Keratinocyte (primary cell): Measurements from ENCODE around the gene FAF2. TPM values are rescaled to one million over a fixed set of nuclear protein-coding genes. Genes with fewer than 3 reads are reported as not detected.

Experiments
- DNase-seq: peaks from one replicate; pipeline ENCODE4 v3.0.0-alpha.2; 2011; ENCODE audit warnings: low read depth, missing footprints, low spot score
- FAIRE-seq: peaks from 2 replicates; lab custom pipeline; 2011; peaks lifted over from hg19 to GRCh38; lab: Jason Lieb, UNC
- H2AFZ ChIP-seq: 2 replicates; pipeline ENCODE4 v1.6.0; 2012; ENCODE audit warnings: low read length, control low read depth, inconsistent platforms; ENCODE audit not compliant: control insufficient read depth
- H3K27ac ChIP-seq: 2 replicates; pipeline ENCODE4 v1.5.1; 2011; ENCODE audit warnings: low read length; ENCODE audit not compliant: control insufficient read depth, insufficient read depth
- H3K27me3 ChIP-seq: 3 replicates; pipeline ENCODE4 v1.6.0; 2011; ENCODE audit warnings: low read length; ENCODE audit not compliant: control insufficient read depth, insufficient read depth; ENCODE audit errors: extremely low read depth
- H3K36me3 ChIP-seq, 2 experiments: 2 replicates in 1 of 2; 3 replicates in 1 of 2; pipeline ENCODE4 v1.5.1; 2011; ENCODE audit warnings: low read length in 2 of 2, mild to moderate bottlenecking in 1 of 2; ENCODE audit not compliant: control insufficient read depth in 2 of 2, insufficient read depth in 2 of 2; ENCODE audit errors: extremely low read depth in 1 of 2
- H3K4me1 ChIP-seq: 3 replicates; pipeline ENCODE4 v1.5.1; 2011; ENCODE audit warnings: low read length; ENCODE audit not compliant: control insufficient read depth, insufficient read depth; ENCODE audit errors: extremely low read depth
- H3K4me2 ChIP-seq: 3 replicates; pipeline ENCODE4 v1.6.0; 2011; ENCODE audit warnings: low read depth, low read length; ENCODE audit not compliant: control insufficient read depth, insufficient read depth; ENCODE audit errors: extremely low read depth
- H3K4me3 ChIP-seq, 3 experiments: fragments of 200-600 bp in 1 of 3; sonication (generic) in 1 of 3; 2 replicates in 2 of 3; 3 replicates in 1 of 3; pipeline ENCODE4 v1.5.1; 2011 to 2016; ENCODE audit warnings: low read length in 3 of 3, mild to moderate bottlenecking in 3 of 3, control low read depth in 2 of 3, inconsistent platforms in 1 of 3, low read depth in 1 of 3, mixed read lengths in 1 of 3, mixed run types in 1 of 3, moderate library complexity in 1 of 3; ENCODE audit not compliant: control insufficient read depth in 2 of 3, insufficient read depth in 2 of 3; ENCODE audit errors: extremely low read depth in 1 of 3
- H3K79me2 ChIP-seq: 2 replicates; pipeline ENCODE4 v1.6.0; 2012; ENCODE audit warnings: low read length; ENCODE audit not compliant: control insufficient read depth, insufficient read depth
- H3K9ac ChIP-seq: 3 replicates; pipeline ENCODE4 v1.6.0; 2011; ENCODE audit warnings: low read length; ENCODE audit not compliant: control insufficient read depth, insufficient read depth; ENCODE audit errors: extremely low read depth
- H3K9me1 ChIP-seq: 3 replicates; pipeline ENCODE4 v1.6.0; 2011; ENCODE audit warnings: low read length; ENCODE audit not compliant: control insufficient read depth, insufficient read depth; ENCODE audit errors: extremely low read depth
- H3K9me3 ChIP-seq: 2 replicates; pipeline ENCODE4 v1.5.1; 2012; ENCODE audit warnings: low read depth, low read length; ENCODE audit not compliant: control insufficient read depth
- H4K20me1 ChIP-seq: 3 replicates; pipeline ENCODE4 v1.6.0; 2011; ENCODE audit warnings: low read length; ENCODE audit not compliant: control insufficient read depth, insufficient read depth; ENCODE audit errors: extremely low read depth
- CTCF ChIP-seq, 3 experiments: IDR thresholded peaks in 1 of 3; conservative IDR thresholded peaks in 1 of 3; optimal IDR thresholded peaks in 1 of 3; 2 replicates in 2 of 3; 3 replicates in 1 of 3; pipeline versions ENCODE3 to v1.5.1; 2011; ENCODE audit warnings: low read length in 3 of 3, mild to moderate bottlenecking in 3 of 3, moderate library complexity in 2 of 3, control low read depth in 1 of 3, inconsistent platforms in 1 of 3; ENCODE audit not compliant: insufficient read depth in 2 of 3; ENCODE audit errors: extremely low read depth in 1 of 3
- EZH2 ChIP-seq: IDR thresholded peaks from one replicate; pipeline ENCODE4 v1.6.1; 2012; ENCODE audit warnings: inconsistent platforms, mild to moderate bottlenecking, low read length, moderate library complexity
- dilution Hi-C: fragments of 300-500 bp; cut with MboI; formaldehyde crosslinking; loops from one replicate; pipeline ENCODE4 v1.7.0; 2020; ENCODE audit warnings: low sequenced_read_pairs; ENCODE audit not compliant: extremely low pct_ligation_motif_present
- polyA plus RNA-seq, 5 experiments: library from polyadenylated mRNA; depleted of rRNA in 3 of 5; stranded (reverse) in 3 of 5; stranded (forward) in 1 of 5; unstranded in 1 of 5; fragments of >200 nt; gene quantifications; 1 replicate in 1 of 5; 2 replicates in 3 of 5; 3 replicates in 1 of 5; pipeline versions ENCODE4 v1.2.1 to v1.2.3, GENCODE V29; 2011 to 2012; ENCODE audit warnings: missing spikeins in 2 of 5, low read depth in 1 of 5, low replicate concordance in 1 of 5

The FAF2 gene
- polyA plus RNA-seq, 1 donor (not counting 4 experiments of a cell fraction or from before 2014, with no cell fraction given) = 52.9 TPM

GRCh38 chr5:176534640-176535039 is 86.5 kb downstream of the FAF2 start:
- Histone ChIP-seq H3K27ac (peak overlapping the region; percentile 98), H3K9me3 (no peaks in the 10 kb centered on the region), H3K4me1 (peaks cover 37% of the 10 kb centered on the region), H3K4me3 (peak overlapping the region in 2 of 3 experiments; percentile 18 to 66), H3K9ac (peak overlapping the region; percentile 35), H3K27me3 (no peaks in the 10 kb centered on the region), H3K9me1 (peaks cover 4% of the 10 kb centered on the region), H3K79me2 (peaks cover 36% of the 10 kb centered on the region), H3K36me3 (peaks cover 2 to 19% of the 10 kb centered on the region in 2 experiments), H2AFZ (no peak overlapping the region), H3K4me2 (peak overlapping the region; percentile 94), H4K20me1 (no peaks in the 10 kb centered on the region)
- dilution Hi-C loops = no loop called here
- FAIRE-seq = peak; percentile 9
- TF ChIP-seq EZH2 = no peak
- no peak for TF ChIP-seq CTCF (optimal IDR thresholded peaks at IDR 0.05 in 1 of 3, IDR thresholded peaks at IDR 0.05 in 1 of 3, conservative IDR thresholded peaks at IDR 0.05 in 1 of 3; ENCODE audit: extremely low read depth in 1 of 3, insufficient read depth in 2 of 3, low read length in 3 of 3)
- no peak for DNase-seq

GRCh38 chr5:176535101-176535663 is 87.0 kb downstream of the FAF2 start:
- no peaks in the 10 kb centered on the region for H3K9me3 ChIP-seq
- H3K4me2 ChIP-seq = peak overlapping the region; percentile 94
- FAIRE-seq (no peak), DNase-seq (no peak)
- dilution Hi-C loops = no loop called here
- peak overlapping the region; percentile 66 to 95 (median 94) for H3K4me3 ChIP-seq
- TF ChIP-seq CTCF (optimal IDR thresholded peaks at IDR 0.05 in 1 of 3, IDR thresholded peaks at IDR 0.05 in 1 of 3, conservative IDR thresholded peaks at IDR 0.05 in 1 of 3; ENCODE audit: extremely low read depth in 1 of 3, insufficient read depth in 2 of 3, low read length in 3 of 3) = no peak
- no peak for TF ChIP-seq EZH2
- H3K27me3 ChIP-seq = no peaks in the 10 kb centered on the region
- peaks cover 0 to 17% of the 10 kb centered on the region in 2 experiments for H3K36me3 ChIP-seq
- H3K4me1 ChIP-seq = peaks cover 37% of the 10 kb centered on the region
- H3K27ac ChIP-seq = peak overlapping the region; percentile 98
- H3K9ac ChIP-seq = peak overlapping the region; percentile 97
- H3K9me1 ChIP-seq = peaks cover 4% of the 10 kb centered on the region
- H3K79me2 ChIP-seq = peaks cover 36% of the 10 kb centered on the region
- no peak overlapping the region for H2AFZ ChIP-seq
- H4K20me1 ChIP-seq = no peaks in the 10 kb centered on the region
